GM18517 (cell line): Measurements from ENCODE around the gene PLCD4.

Experiments
- ATAC-seq: cut with Tn5 transposase; IDR thresholded peaks from one replicate; pipeline ENCODE4 v1.9.1; 2021; ENCODE audit warnings: mild to moderate bottlenecking, moderate library complexity; ENCODE audit not compliant: unreplicated experiment

The PLCD4 gene

DNA sequence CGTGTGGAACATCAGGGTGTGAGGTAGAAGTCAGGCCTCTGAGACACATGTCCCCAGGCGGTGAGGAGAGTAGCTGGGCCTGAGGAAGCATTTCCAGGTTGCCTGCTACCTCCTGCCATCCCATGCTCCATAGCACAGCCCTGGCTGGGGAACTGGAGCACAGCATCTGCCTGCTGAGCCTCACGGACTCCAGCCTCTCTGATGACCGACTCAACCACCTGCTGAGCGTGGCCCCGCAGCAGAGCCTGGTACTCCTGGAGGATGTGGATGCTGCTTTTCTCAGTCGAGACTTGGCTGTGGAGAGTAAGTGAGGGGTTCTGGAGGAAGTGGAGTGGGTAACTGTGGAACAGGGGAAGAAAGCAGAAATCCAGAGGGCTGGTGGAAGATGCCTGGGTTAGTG is 54.7 kb downstream of the PLCD4 start:
- no peak for ATAC-seq

DNA sequence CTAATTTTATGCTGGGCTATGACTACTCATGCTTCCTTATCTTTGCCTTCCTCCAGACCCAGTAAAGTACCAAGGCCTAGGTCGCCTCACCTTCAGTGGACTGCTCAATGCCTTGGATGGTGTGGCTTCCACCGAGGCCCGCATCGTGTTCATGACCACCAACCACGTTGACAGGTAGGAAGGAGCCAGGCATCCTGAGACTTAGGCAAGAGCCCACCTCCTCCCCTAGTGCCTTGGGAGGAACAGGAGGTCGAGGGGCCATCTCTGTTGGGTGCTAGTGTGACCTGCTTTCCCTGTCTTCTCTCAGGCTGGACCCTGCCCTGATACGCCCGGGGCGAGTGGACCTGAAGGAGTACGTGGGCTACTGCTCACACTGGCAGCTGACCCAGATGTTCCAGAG is 55.1 kb downstream of the PLCD4 start:
- ATAC-seq = no peak

GRCh38 chr2:218663901-218664300 is 56.2 kb downstream of the PLCD4 start:
- no peak for ATAC-seq

GRCh38 chr2:218664653-218665052 is 57.0 kb downstream of the PLCD4 start:
- ATAC-seq = no peak

DNA sequence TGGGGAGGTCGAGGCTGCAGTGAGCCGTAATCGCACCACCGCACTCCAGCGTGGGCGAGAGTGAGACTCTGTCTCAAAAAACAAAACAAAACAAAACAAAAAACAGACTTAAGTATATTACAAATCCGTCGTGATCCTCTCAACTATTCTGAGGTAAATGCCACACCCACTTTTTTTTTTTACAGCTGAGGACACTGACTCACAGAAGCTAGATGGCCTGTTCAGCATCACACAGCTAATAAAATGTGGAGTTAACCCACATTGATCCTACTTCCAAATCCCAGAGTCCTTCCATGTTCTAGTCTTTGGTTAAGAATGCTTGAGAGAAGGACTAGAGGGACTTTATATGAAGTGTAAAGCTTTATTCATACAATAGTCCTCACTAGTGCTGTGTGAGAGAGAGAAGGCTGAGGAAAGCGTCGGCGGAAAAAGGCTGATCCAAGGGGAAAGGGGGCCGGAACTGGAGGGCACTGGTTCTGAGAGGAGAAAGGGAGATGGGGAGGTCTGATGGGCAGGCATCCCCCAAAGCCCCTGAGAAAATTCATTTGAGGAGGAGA is 63.5 kb downstream of the PLCD4 start:
- peak; percentile 17 for ATAC-seq

- peak; percentile 91 for ATAC-seq
Measured at GRCh38 chr2:218671654-218672566, 64.2 kb downstream of the PLCD4 start, which contains the start of the genes RNF25 and STK36. RNF25 (minus strand) TSS chr2:218672002; CDS start chr2:218671970, 32 bp downstream. STK36 (plus strand) TSS chr2:218672086; CDS start chr2:218672830, 744 bp downstream.

GRCh38 chr2:218679119-218679518 is 71.4 kb downstream of the PLCD4 start:
- no peak for ATAC-seq

GRCh38 chr2:218680061-218680460 is 72.4 kb downstream of the PLCD4 start:
- ATAC-seq = no peak
